HEK293 (cell line): Measurements from ENCODE around the gene TRAK2.

ENCODE experiments used
- CTCF ChIA-PET: fragments of 350-600 bp; formaldehyde crosslinking; extraction: SDS; loops from one replicate; lab custom pipeline; 2021; ENCODE audit warnings: antibody characterized with exemption; lab: Yijun Ruan, JAX
- POLR2A ChIA-PET: fragments of 300-600 bp; formaldehyde crosslinking; extraction: SDS; loops from one replicate; lab custom pipeline; 2020; ENCODE audit warnings: antibody characterized with exemption, inconsistent platforms; lab: Yijun Ruan, JAX
- H3K27ac ChIP-seq: fragments of 200-500 bp; sonication (Bioruptor generic); 2 replicates; pipeline ENCODE4 v1.5.1; 2014; ENCODE audit warnings: low read depth, low read length, control low read depth, inconsistent platforms; ENCODE audit errors: extremely low read depth
- H3K36me3 ChIP-seq, 2 experiments: fragments of 200-500 bp in 1 of 2; sonication (Bioruptor generic) in 1 of 2; 1 replicate in 1 of 2; 2 replicates in 1 of 2; pipeline ENCODE4 v1.5.1; 2014 to 2017; ENCODE audit warnings: inconsistent platforms in 2 of 2, low read length in 2 of 2; ENCODE audit not compliant: control insufficient read depth in 2 of 2, insufficient read depth in 1 of 2
- H3K4me1 ChIP-seq: fragments of 200-500 bp; sonication (Bioruptor generic); 2 replicates; pipeline ENCODE4 v1.5.1; 2014; ENCODE audit warnings: mild to moderate bottlenecking, low read length, inconsistent platforms; ENCODE audit not compliant: control insufficient read depth, insufficient read depth
- H3K4me3 ChIP-seq: 2 replicates; pipeline ENCODE4 v1.5.1; 2011; ENCODE audit warnings: low read depth, mild to moderate bottlenecking, control low read depth, low read length, moderate library complexity
- H3K9me3 ChIP-seq: fragments of 200-500 bp; sonication (Bioruptor generic); 2 replicates; pipeline ENCODE4 v1.5.1; 2014; ENCODE audit warnings: low read depth, low read length, inconsistent platforms; ENCODE audit not compliant: control insufficient read depth, insufficient read depth
- CTCF ChIP-seq: fragments of 450-650 bp; formaldehyde crosslinking; IDR thresholded peaks from 2 replicates; pipeline ENCODE4 v1.5.1; 2016; ENCODE audit warnings: missing biosample characterization, missing genetic modification characterization
- GFI1B ChIP-seq: fragments of 450-650 bp; formaldehyde crosslinking; IDR thresholded peaks from 2 replicates; pipeline ENCODE4 v1.5.1; 2016; ENCODE audit warnings: missing biosample characterization, missing genetic modification characterization
- OSR2 ChIP-seq: fragments of 450-650 bp; formaldehyde crosslinking; IDR thresholded peaks from 2 replicates; pipeline ENCODE4 v1.5.1; 2016; ENCODE audit warnings: missing biosample characterization, missing genetic modification characterization
- PRDM10 ChIP-seq: fragments of 450-650 bp; formaldehyde crosslinking; IDR thresholded peaks from 2 replicates; pipeline ENCODE4 v1.5.1; 2016; ENCODE audit warnings: missing biosample characterization, missing genetic modification characterization
- SALL2 ChIP-seq: fragments of 450-650 bp; formaldehyde crosslinking; IDR thresholded peaks from 2 replicates; pipeline ENCODE4 v1.5.0; 2017; ENCODE audit warnings: missing biosample characterization, mild to moderate bottlenecking, missing genetic modification characterization, borderline replicate concordance
- YY2 ChIP-seq: fragments of 450-650 bp; formaldehyde crosslinking; IDR thresholded peaks from 2 replicates; pipeline ENCODE4 v1.5.1; 2016; ENCODE audit warnings: missing biosample characterization, missing genetic modification characterization
- ZBTB8A ChIP-seq: fragments of 450-650 bp; formaldehyde crosslinking; IDR thresholded peaks from 2 replicates; pipeline ENCODE4 v1.5.1; 2016; ENCODE audit warnings: missing biosample characterization, missing genetic modification characterization
- ZNF138 ChIP-seq: fragments of 450-650 bp; formaldehyde crosslinking; IDR thresholded peaks from 2 replicates; pipeline ENCODE4 v1.5.1; 2016; ENCODE audit warnings: missing biosample characterization, missing genetic modification characterization, borderline replicate concordance
- ZNF140 ChIP-seq: fragments of 450-650 bp; formaldehyde crosslinking; IDR thresholded peaks from 2 replicates; pipeline ENCODE4 v1.5.1; 2016; ENCODE audit warnings: missing biosample characterization, missing genetic modification characterization
- ZNF521 ChIP-seq: fragments of 450-650 bp; formaldehyde crosslinking; IDR thresholded peaks from 2 replicates; pipeline ENCODE4 v1.5.1; 2017; ENCODE audit warnings: missing biosample characterization, mild to moderate bottlenecking, missing genetic modification characterization
- ZNF544 ChIP-seq: fragments of 450-650 bp; formaldehyde crosslinking; IDR thresholded peaks from 2 replicates; pipeline ENCODE4 v1.5.0; 2017; ENCODE audit warnings: missing biosample characterization, missing genetic modification characterization
- ZNF701 ChIP-seq: fragments of 450-650 bp; formaldehyde crosslinking; IDR thresholded peaks from 2 replicates; pipeline ENCODE4 v1.5.1; 2016; ENCODE audit warnings: missing biosample characterization, missing genetic modification characterization
- ZNF843 ChIP-seq: fragments of 450-650 bp; formaldehyde crosslinking; IDR thresholded peaks from 2 replicates; pipeline ENCODE4 v1.5.1; 2016; ENCODE audit warnings: missing biosample characterization, missing genetic modification characterization
- ZSCAN4 ChIP-seq: fragments of 450-650 bp; formaldehyde crosslinking; IDR thresholded peaks from 2 replicates; pipeline ENCODE4 v1.5.1; 2017; ENCODE audit warnings: missing biosample characterization, missing genetic modification characterization

The TRAK2 gene

GRCh38 chr2:201345625-201346213, 105.5 kb downstream of the TRAK2 start (continued):
- no peak for TF ChIP-seq ZNF843 (tag by site-specific recombination)
- TF ChIP-seq ZNF521 (tag by site-specific recombination), result no peak

- ChIA-PET CTCF (interaction anchor here (1.4 kb wide), 1 partner anchor 113 kb away, joined by 5 read pairs; no protein-coding TSS in a partner anchor), POLR2A (no interaction called here)
- no peak for TF ChIP-seq ZNF138
- no peak for TF ChIP-seq ZNF140 (tag by site-specific recombination)
- TF ChIP-seq CTCF (tag by site-specific recombination), result peak; percentile 14; the same call in 1 of the 2 replicates
- TF ChIP-seq ZBTB8A (tag by site-specific recombination), result no peak
- H3K4me3 ChIP-seq, result no peak overlapping the region
- no peaks in the 10 kb centered on the region for H3K9me3 ChIP-seq
- no peaks in the 10 kb centered on the region for H3K4me1 ChIP-seq
- no peak overlapping the region for H3K27ac ChIP-seq
- H3K36me3 ChIP-seq, result no peaks in the 10 kb centered on the region
These were observed 106.4 kb downstream of the TRAK2 start for GRCh38 chr2:201344663-201345366.

- CTCF ChIA-PET, result interaction anchor here (0.6 to 1.4 kb wide), 4 partner anchors 20 to 936 kb away, joined by 3 to 5 read pairs (median 4); no protein-coding TSS in a partner anchor
- H3K9me3 ChIP-seq, result no peaks in the 10 kb centered on the region
- POLR2A ChIA-PET, result no interaction called here
- H3K36me3 ChIP-seq, result no peaks in the 10 kb centered on the region
- H3K4me3 ChIP-seq, result no peak overlapping the region
- no peaks in the 10 kb centered on the region for H3K4me1 ChIP-seq
- TF ChIP-seq ZSCAN4 (tag by site-specific recombination) (no peak), ZNF140 (tag by site-specific recombination) (no peak)
- no peak overlapping the region for H3K27ac ChIP-seq
These were observed 107.7 kb downstream of the TRAK2 start for GRCh38 chr2:201343559-201343958.

GRCh38 chr2:201342923-201343322, 108.3 kb downstream of the TRAK2 start:
- Histone ChIP-seq H3K27ac (no peak overlapping the region), H3K9me3 (no peaks in the 10 kb centered on the region), H3K36me3 (no peaks in the 10 kb centered on the region), H3K4me1 (no peaks in the 10 kb centered on the region), H3K4me3 (no peak overlapping the region)
- ChIA-PET CTCF (interaction anchor here (0.7 to 1.1 kb wide), 2 partner anchors 21 to 935 kb away, joined by 4 read pairs; no protein-coding TSS in a partner anchor), POLR2A (no interaction called here)
- no peak for TF ChIP-seq SALL2 (tag by site-specific recombination)
- no peak for TF ChIP-seq YY2 (tag by site-specific recombination)
- no peak for TF ChIP-seq GFI1B (tag by site-specific recombination)
- no peak for TF ChIP-seq ZNF701 (tag by site-specific recombination)
- TF ChIP-seq OSR2 (tag by site-specific recombination), result no peak
- no peak for TF ChIP-seq ZNF544 (tag by site-specific recombination)
- no peak for TF ChIP-seq PRDM10 (tag by site-specific recombination)
